ENCODE data around the gene RALGPS1.

RALGPS1 gene

GRCh38 chr9:127124111-127124531 is 209.5 kb downstream of the RALGPS1 start:
- no peak for DNase-seq

DNA sequence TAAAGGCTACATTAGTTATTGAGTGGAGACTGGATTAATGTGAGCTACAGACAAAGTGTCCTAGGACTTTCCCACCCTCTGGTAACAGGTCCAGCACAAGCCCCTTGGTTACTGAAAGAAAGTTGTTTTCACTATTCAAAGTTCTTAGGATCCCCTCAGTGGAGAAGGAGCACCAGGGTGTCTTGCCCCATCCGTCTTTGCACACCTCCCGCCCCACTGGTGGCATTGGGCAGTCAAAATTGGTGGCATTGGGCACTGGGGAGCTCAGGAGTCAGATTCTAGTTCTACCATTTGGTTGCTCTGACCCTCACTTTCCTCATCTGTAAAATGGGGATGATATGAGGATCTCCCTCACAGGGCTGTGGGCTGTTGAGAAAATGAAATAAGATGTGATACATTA is 210.2 kb downstream of the RALGPS1 start:
- DNase-seq, result no peak

GRCh38 chr9:127126971-127127370 is 212.4 kb downstream of the RALGPS1 start:
- DNase-seq, result no peak

GRCh38 chr9:127128341-127129072 is 213.9 kb downstream of the RALGPS1 start:
- DNase-seq, result no peak

DNA sequence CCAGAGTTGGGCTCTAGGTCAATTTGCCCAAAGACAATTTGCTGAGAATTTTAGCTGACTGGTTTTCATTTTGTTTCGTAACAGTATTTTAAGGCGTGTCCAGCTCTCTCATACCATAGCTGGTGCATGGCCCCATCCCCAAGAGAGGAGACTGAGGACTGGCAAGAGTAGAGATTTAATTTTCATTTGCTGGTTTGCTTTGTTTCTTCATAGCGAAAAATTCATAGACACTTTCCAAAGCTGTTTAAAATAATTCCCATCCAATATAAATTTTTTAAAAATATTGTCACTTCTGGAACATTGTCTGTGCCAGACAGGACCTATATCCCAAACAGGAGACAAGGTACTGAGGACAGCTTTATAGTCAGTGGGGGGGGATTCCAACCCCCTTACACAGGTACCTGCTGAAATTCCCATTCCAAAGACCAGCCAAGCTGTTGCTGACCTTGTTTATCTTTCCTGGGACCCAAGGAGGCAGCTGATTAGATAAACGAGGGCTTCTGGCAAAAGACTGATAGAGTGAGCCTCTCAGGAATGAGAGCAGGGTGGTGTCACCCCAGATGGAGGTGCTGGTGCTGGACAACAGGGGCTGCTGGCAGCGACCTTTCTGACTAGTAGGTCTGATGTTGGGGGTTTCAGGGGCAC is 214.6 kb downstream of the RALGPS1 start:
- no peak for DNase-seq

- no peak for DNase-seq
Measured at GRCh38 chr9:127129718-127130085, 215.1 kb downstream of the RALGPS1 start.

DNA sequence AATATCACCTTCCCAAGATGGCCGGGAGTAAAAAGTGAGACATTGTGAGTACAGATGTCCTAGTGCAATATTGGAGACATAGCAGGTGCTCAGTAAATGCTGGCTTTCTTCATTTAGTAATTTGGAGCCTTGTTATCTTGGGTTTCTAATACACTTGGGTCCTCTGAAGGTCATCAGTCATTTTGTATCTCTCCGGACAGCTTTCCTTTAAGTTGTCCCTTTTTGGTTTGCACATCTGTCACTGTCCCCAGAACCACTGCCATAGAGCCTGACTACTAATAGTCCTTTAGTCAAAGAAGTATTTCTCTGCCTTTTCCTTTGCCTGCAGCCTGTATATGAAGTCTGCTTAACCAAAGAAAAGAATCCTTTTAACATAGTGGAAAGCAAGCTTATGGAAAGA is 215.7 kb downstream of the RALGPS1 start:
- no peak for DNase-seq

DNA sequence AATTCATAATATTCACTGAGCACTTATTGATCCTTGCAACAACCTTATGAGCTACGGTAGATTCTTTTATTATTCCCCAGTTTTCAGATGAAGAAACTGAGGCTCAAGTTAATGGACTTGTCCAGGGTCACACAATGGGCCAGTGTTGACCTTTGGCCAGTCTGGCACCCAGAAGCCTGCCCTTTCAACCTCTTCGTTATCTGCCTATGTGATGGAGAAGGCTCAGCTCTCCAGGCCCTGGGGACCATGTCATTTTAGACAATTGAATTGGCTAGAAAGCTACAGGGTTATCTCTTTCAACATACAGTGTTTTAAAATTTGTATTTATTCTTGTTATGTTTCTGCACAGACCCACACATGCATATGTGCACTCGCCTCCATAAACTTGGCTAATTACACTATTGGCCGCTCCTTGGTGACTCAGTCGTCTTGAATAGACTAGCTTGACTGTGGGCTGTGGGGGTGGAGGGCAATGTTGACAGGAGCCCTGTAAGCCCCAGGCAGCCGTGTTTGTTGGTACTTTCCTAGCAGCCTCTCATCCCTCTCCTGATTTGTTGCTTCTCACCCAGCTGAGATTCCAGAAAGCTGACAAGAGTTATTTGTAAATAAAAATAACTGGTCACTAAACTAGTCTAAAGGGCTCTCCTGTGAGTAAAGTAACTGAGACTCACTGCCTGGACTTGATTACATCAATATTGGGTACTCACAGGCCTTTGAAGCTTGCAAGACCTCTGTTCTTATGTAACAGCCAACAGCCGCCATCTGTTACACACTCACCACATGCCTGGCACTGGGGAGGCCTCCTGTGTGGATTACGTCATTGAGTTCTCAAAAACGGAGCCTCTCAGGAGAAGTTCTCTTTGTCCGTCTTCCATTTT is 216.3 kb downstream of the RALGPS1 start:
- peak; percentile 83 for DNase-seq

- no peak for DNase-seq
Measured at GRCh38 chr9:127131871-127132270, 217.3 kb downstream of the RALGPS1 start.

DNA sequence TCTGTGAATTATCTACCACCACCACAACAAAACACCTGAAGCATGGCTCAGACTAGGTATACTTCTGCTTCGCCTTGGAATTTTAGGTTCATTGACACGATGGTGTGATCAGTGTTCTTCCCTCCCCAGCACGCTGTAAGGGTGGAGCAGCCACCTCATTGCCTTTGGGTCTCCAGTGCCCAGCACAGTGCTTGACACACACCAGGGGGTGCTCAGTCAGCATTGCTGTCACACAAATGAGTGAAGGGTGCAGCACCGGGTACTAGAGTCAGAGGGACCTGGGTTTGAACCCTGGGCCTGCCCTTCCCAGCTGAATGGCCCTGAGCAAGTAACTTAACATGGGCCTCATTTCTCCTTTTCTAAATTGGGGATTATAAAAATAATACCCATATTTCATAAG is 217.8 kb downstream of the RALGPS1 start:
- no peak for DNase-seq

GRCh38 chr9:127132921-127133647 is 218.5 kb downstream of the RALGPS1 start:
- peak; percentile 44 for DNase-seq

DNA sequence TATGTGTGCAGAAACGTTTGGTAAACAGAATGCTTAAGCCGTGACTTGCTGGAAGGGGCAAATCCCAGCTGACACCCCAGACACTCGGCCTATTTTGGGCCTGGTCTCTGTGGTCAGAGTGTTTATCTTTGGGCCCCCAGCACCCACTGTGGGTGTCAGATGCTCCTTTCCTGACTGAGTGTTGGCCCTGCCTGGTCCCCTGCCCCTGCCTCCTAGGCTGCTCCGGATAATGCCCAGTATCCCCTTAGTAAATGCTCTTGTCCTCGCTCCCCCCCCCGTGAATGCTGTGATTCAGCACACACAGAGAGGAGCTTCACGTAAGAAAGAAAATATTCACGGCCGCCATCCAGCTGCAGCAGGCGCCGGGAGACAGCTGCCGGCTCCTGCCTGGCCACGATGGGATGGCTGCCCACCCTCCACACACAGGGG is 219.2 kb downstream of the RALGPS1 start:
- DNase-seq, result no peak

- no peak for DNase-seq
Measured at GRCh38 chr9:127135056-127135745, 220.6 kb downstream of the RALGPS1 start.

DNA sequence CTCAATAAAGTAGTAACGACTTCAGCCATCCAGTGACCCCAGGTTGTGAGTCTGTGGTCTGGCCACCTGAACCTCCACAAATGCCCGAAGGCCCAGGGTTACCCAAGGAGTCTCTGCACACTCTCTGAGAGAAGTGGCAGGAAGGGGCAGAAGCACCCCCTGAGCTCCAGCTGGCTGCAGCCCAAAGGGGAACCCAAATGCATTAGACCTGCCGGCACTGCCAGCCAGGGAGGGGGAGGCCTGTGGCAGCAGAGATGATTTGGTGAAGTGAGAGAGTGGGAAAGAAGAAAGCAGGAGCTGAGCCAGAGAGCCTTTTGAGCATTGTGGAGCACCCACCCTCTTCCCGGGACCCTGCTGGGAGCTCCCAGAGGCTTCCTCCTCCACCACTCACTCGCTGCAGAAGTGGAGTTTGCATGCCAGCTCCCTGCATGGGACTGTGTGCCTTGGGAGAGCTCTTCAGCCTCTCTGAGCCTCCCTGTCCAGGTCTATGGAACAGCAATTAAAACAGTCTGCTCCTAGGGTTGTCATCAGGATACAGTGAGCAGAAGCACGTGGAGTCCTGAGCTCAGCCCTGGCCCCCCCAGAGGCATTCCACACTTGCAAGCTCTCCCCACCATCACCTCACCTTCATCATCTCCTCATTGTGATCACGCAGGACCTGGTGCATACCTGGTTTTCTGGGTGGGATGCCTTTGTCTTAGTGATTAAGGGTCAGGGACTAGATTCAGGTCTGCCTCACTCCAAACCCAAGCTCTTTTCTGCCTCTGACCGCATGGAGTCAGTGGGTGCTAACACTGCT is 221.7 kb downstream of the RALGPS1 start:
- no peak for DNase-seq

GRCh38 chr9:127136880-127137639 is 222.5 kb downstream of the RALGPS1 start:
- no peak for DNase-seq

DNA sequence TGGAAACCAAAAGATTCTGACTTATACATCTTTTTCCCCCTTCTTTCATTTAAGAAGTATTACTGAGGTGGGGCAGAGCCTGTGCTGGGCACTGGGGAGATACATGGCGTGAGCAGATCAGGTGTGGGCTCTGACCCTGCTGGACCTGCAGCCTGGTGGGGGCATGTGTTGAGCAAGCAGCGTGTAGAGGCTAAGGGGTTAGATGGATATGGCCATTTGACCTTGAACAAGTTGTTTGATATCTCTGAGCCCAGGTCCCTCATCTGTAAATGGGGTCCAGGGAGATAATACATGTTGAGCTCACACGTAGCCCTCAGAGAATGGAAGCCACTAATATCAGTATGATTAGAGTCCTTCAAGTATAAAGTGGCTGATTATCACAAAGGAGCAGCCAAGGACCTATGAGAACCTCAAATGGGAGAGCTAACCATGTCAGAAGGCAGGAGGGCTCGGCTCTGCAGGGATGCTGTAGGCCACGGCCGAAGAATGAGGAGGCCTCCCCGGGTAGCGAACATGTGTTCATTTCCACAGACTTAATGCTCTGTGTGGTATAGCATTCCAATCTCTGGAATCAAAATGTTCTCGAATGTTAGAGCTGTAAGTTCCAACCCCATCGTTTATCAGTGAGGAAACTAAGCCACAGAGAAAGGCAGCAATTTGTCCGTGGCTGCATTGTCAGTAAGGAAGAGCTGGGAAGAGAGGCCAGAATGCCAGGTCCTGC is 223.2 kb downstream of the RALGPS1 start:
- no peak for DNase-seq

DNA sequence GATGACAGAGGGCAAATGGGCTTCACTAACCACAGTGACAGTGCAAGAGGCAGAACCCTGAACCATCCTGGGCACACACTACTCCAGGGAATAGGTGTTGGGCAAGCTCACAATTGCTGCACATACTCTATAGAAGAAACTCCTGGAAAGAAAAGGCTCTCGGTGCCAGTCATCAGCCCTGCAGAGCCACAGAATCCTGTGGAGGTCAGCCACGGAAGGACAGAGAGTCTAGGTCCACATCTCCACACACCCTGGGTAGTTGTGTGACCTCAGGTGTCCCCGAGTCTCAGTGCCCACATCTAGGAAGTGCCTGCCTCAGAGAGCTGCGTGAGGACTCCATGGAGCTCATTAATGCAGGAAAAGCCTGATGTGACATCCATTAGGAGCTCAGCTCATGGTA is 223.9 kb downstream of the RALGPS1 start:
- DNase-seq, result no peak

GRCh38 chr9:127139071-127139731 is 224.6 kb downstream of the RALGPS1 start:
- no peak for DNase-seq

DNA sequence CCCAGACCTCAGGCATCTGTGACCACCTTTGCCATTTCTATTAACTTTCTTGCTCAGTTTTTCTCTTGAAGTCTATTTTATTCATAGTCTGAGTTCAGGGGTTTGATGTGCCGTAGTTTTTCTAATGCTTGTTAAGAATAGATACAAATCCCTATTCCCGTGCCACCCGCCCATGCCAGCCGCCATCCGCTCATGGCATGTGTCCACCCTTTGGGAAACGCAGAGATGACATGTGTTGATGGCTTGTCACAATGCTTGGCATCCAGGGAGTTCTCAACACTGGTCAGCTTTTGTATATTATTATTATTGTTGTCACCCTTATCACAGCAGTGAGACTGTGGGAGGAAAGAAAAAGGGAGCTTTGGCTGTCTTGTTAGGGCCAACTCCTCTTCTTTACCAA is 225.2 kb downstream of the RALGPS1 start:
- no peak for DNase-seq
